Left ventricle myocardium inferior (tissue), 1 donor: ENCODE measurements around the gene SRRM1. TPM values are rescaled to one million over a fixed set of nuclear protein-coding genes. Genes with fewer than 3 reads are reported as not detected.
A peak's percentile ranks its signal among the peaks of the same experiment; 100 is the strongest.
"Not testable (repeated sequence)": the region's sequence is repeated elsewhere in the genome, so short reads cannot be mapped to it uniquely, and the experiment has no call there.

Experiments
- DNase-seq: peaks from one replicate; pipeline ENCODE4 v3.0.0-alpha.2; 2020
- H3K27ac ChIP-seq: fragments of 200-600 bp; replicated peaks from 2 replicates; pipeline ENCODE4 v1.8.0; 2021
- H3K27me3 ChIP-seq: fragments of 200-600 bp; 2 replicates; pipeline ENCODE4 v1.8.0; 2021; ENCODE audit warnings: low read depth
- H3K36me3 ChIP-seq: fragments of 200-600 bp; 2 replicates; pipeline ENCODE4 v1.8.0; 2021
- H3K4me1 ChIP-seq: fragments of 200-600 bp; 2 replicates; pipeline ENCODE4 v1.8.0; 2021
- H3K4me3 ChIP-seq: fragments of 200-600 bp; 2 replicates; pipeline ENCODE4 v1.8.0; 2021; ENCODE audit warnings: mild to moderate bottlenecking, moderate library complexity
- H3K9me3 ChIP-seq: fragments of 200-600 bp; replicated peaks from 2 replicates; pipeline ENCODE4 v1.8.0; 2021
- CTCF ChIP-seq: fragments of 200-600 bp; IDR thresholded peaks from 2 replicates; pipeline ENCODE4 v1.8.0; 2021; ENCODE audit warnings: antibody characterized with exemption, mild to moderate bottlenecking, borderline replicate concordance
- intact Hi-C: fragments of 100-400 bp; cut with micrococcal nuclease; formaldehyde crosslinking; loops from one replicate; pipeline ENCODE4 v1.11.0; 2022
- total RNA-seq: library from RNA; stranded (reverse); fragmentation: NEBNext Ultra II Directional; extraction: Animal tissue kit (Norgen Biotek cat#: 25700); gene quantifications from one replicate; pipeline ENCODE4 v1.2.1, GENCODE V29; 2021
- donor health status: DM: no; HTN: yes; CAD: no; lungs with severe emphysema.

The SRRM1 gene
- total RNA-seq, 1 donor from 2014 or later = 60.8 TPM

GRCh38 chr1:24699628-24700027 is 56.5 kb downstream of the SRRM1 start:
- intact Hi-C loops = loop anchor here (10.0 kb wide), 1 partner anchor 45 kb away; the partner anchor contains the start of gene CLIC4
- H3K4me1 ChIP-seq = peaks cover 56% of the 10 kb centered on the region
- no peaks in the 10 kb centered on the region for H3K36me3 ChIP-seq
- no peak for TF ChIP-seq CTCF
- no peak overlapping the region for H3K27ac ChIP-seq
- H3K9me3 ChIP-seq = no peaks in the 10 kb centered on the region
- no peak overlapping the region for H3K4me3 ChIP-seq
- H3K27me3 ChIP-seq = no peaks in the 10 kb centered on the region
- no peak for DNase-seq

GRCh38 chr1:24702511-24703293 is 59.6 kb downstream of the SRRM1 start:
- intact Hi-C loops = no loop called here
- H3K27me3 ChIP-seq = no peaks in the 10 kb centered on the region
- no peak for TF ChIP-seq CTCF
- DNase-seq = no peak
- no peak overlapping the region for H3K4me3 ChIP-seq
- peaks cover 52% of the 10 kb centered on the region for H3K4me1 ChIP-seq
- no peaks in the 10 kb centered on the region for H3K36me3 ChIP-seq
- H3K9me3 ChIP-seq = no peaks in the 10 kb centered on the region
- no peak overlapping the region for H3K27ac ChIP-seq

- peak overlapping the region; percentile 42 for H3K4me3 ChIP-seq
- peaks cover 43% of the 10 kb centered on the region for H3K4me1 ChIP-seq
- intact Hi-C loops = no loop called here
- H3K36me3 ChIP-seq = no peaks in the 10 kb centered on the region
- TF ChIP-seq CTCF = no peak
- H3K27ac ChIP-seq = peak overlapping the region; percentile 88
- H3K9me3 ChIP-seq = no peaks in the 10 kb centered on the region
- no peak for DNase-seq
- H3K27me3 ChIP-seq = no peaks in the 10 kb centered on the region
Measured at GRCh38 chr1:24704411-24705259, 61.5 kb downstream of the SRRM1 start.

- H3K9me3 ChIP-seq = no peaks in the 10 kb centered on the region
- TF ChIP-seq CTCF = no peak
- no peaks in the 10 kb centered on the region for H3K36me3 ChIP-seq
- H3K27ac ChIP-seq = peak overlapping the region; percentile 88
- intact Hi-C loops = no loop called here
- peak; percentile 82 for DNase-seq
- H3K27me3 ChIP-seq = no peaks in the 10 kb centered on the region
- H3K4me3 ChIP-seq = peak overlapping the region; percentile 42
- peaks cover 49% of the 10 kb centered on the region for H3K4me1 ChIP-seq
Measured at GRCh38 chr1:24705260-24706073, 62.4 kb downstream of the SRRM1 start.

GRCh38 chr1:24706074-24706389 is 62.9 kb downstream of the SRRM1 start:
- DNase-seq, H3K36me3 ChIP-seq, H3K27me3 ChIP-seq, intact Hi-C loops, H3K9me3 ChIP-seq: not testable (repeated sequence)
- H3K4me1 ChIP-seq = peaks cover 50% of the 10 kb centered on the region
- peak overlapping the region; percentile 42 for H3K4me3 ChIP-seq
- H3K27ac ChIP-seq = peak overlapping the region; percentile 88
